ENCODE measurements around the gene TUBG2. TPM values are rescaled to one million over a fixed set of nuclear protein-coding genes. Genes with fewer than 3 reads are reported as not detected.

TUBG2 gene
- polyA plus RNA-seq, 1 donor from 2014 or later = 24.9 TPM

DNA sequence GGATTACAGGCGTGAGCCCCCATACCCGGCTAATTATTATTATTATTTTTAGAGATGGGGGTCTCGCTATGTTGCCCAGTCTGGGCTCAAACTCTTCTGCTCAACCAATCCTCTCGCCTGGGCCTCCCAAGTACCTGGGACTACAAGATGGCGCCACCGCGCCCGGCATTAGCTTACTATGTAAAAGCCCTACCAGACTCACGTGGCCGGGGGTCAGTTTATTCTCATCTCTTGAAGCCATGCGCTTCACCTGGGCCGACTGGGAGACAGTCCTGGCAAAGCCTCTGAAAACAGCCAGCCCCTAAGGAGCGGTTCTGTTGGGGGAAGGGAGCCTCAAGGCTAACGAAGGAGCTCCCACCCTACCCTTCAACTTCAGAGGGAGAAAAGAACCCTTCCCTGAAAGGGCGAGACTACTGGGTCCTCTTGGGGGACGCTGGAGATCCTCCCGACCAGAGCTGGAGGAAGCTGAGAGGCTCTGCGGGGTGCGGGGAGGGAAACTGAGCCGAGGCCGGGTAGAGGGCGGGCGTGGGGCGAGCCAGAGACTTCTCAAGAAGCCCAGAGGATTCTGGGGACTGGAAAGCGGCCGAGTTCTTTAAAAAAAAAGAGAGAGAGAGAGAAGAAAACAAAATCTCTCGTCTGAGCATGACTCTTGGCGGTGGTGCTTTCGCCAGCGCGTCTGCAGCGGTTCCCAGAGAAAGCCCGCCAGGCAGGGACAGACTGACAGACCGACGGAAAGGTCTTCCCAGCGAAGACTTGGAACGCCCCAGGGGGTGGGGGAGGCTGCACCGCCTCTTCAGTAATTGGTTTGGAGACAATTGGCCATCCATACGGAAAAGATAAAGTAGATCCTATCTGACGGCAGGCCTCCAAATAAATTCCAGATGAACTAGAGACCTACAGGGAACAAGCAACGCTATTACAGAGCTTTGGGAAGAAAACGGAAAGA, 5.6 kb upstream of the TUBG2 start:
- H3K36me3 ChIP-seq (ENCODE audit: insufficient read depth, low read length) = no peaks in the 10 kb centered on the region
- H3K27me3 ChIP-seq (ENCODE audit: insufficient read depth, low read depth, low read length) = no peaks in the 10 kb centered on the region
- no peaks in the 10 kb centered on the region for H3K79me2 ChIP-seq (replicated peaks; ENCODE audit: insufficient read depth, low read length)
- no peaks in the 10 kb centered on the region for H4K20me1 ChIP-seq (ENCODE audit: insufficient read depth)
- no peak overlapping the region for H3K9ac ChIP-seq (ENCODE audit: low read length)
- H2AFZ ChIP-seq (ENCODE audit: low read depth, low read length) = no peak overlapping the region
- no peaks in the 10 kb centered on the region for H3F3A ChIP-seq (ENCODE audit: insufficient read depth, low read length, poor library complexity, severe bottlenecking)
- H3K4me3 ChIP-seq (ENCODE audit: low read length) = no peak overlapping the region
- H3K9me2 ChIP-seq (ENCODE audit: insufficient read depth, low read length) = no peaks in the 10 kb centered on the region
- no peak overlapping the region for H3K4me2 ChIP-seq (ENCODE audit: low read length)
- TF ChIP-seq, protein P1, sequence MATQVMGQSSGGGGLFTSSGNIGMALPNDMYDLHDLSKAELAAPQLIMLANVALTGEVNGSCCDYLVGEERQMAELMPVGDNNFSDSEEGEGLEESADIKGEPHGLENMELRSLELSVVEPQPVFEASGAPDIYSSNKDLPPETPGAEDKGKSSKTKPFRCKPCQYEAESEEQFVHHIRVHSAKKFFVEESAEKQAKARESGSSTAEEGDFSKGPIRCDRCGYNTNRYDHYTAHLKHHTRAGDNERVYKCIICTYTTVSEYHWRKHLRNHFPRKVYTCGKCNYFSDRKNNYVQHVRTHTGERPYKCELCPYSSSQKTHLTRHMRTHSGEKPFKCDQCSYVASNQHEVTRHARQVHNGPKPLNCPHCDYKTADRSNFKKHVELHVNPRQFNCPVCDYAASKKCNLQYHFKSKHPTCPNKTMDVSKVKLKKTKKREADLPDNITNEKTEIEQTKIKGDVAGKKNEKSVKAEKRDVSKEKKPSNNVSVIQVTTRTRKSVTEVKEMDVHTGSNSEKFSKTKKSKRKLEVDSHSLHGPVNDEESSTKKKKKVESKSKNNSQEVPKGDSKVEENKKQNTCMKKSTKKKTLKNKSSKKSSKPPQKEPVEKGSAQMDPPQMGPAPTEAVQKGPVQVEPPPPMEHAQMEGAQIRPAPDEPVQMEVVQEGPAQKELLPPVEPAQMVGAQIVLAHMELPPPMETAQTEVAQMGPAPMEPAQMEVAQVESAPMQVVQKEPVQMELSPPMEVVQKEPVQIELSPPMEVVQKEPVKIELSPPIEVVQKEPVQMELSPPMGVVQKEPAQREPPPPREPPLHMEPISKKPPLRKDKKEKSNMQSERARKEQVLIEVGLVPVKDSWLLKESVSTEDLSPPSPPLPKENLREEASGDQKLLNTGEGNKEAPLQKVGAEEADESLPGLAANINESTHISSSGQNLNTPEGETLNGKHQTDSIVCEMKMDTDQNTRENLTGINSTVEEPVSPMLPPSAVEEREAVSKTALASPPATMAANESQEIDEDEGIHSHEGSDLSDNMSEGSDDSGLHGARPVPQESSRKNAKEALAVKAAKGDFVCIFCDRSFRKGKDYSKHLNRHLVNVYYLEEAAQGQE (IDR thresholded peaks at IDR 0.05; ENCODE audit: borderline replicate concordance) = no peak
- no peak for TF ChIP-seq EZH2 (IDR thresholded peaks at IDR 0.05; ENCODE audit: borderline replicate concordance, insufficient read depth, low read length, poor library complexity, severe bottlenecking)
- no peaks in the 10 kb centered on the region for H3K9me3 ChIP-seq (ENCODE audit: low read length)
- H3K27ac ChIP-seq (ENCODE audit: low read length) = no peak overlapping the region

GRCh38 chr17:42655528-42655927, 3.6 kb upstream of the TUBG2 start:
- Histone ChIP-seq H3K4me3 (ENCODE audit: low read length) (no peak overlapping the region), H3K79me2 (replicated peaks; ENCODE audit: insufficient read depth, low read length) (no peaks in the 10 kb centered on the region), H3K27ac (ENCODE audit: low read length) (no peak overlapping the region), H3K4me2 (ENCODE audit: low read length) (no peak overlapping the region), H4K20me1 (ENCODE audit: insufficient read depth) (no peaks in the 10 kb centered on the region), H3K9ac (ENCODE audit: low read length) (no peak overlapping the region), H2AFZ (ENCODE audit: low read depth, low read length) (no peak overlapping the region), H3K36me3 (ENCODE audit: insufficient read depth, low read length) (no peaks in the 10 kb centered on the region), H3K9me2 (ENCODE audit: insufficient read depth, low read length) (no peaks in the 10 kb centered on the region), H3K27me3 (ENCODE audit: insufficient read depth, low read depth, low read length) (no peaks in the 10 kb centered on the region), H3K9me3 (ENCODE audit: low read length) (no peaks in the 10 kb centered on the region), H3F3A (ENCODE audit: insufficient read depth, low read length, poor library complexity, severe bottlenecking) (no peaks in the 10 kb centered on the region)
- TF ChIP-seq RAD21 (conservative IDR thresholded peaks at IDR 0.05) (no peak), EP300 (conservative IDR thresholded peaks at IDR 0.05; ENCODE audit: poor library complexity, severe bottlenecking) (no peak)
- TF ChIP-seq, protein P2, sequence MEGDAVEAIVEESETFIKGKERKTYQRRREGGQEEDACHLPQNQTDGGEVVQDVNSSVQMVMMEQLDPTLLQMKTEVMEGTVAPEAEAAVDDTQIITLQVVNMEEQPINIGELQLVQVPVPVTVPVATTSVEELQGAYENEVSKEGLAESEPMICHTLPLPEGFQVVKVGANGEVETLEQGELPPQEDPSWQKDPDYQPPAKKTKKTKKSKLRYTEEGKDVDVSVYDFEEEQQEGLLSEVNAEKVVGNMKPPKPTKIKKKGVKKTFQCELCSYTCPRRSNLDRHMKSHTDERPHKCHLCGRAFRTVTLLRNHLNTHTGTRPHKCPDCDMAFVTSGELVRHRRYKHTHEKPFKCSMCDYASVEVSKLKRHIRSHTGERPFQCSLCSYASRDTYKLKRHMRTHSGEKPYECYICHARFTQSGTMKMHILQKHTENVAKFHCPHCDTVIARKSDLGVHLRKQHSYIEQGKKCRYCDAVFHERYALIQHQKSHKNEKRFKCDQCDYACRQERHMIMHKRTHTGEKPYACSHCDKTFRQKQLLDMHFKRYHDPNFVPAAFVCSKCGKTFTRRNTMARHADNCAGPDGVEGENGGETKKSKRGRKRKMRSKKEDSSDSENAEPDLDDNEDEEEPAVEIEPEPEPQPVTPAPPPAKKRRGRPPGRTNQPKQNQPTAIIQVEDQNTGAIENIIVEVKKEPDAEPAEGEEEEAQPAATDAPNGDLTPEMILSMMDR (IDR thresholded peaks at IDR 0.05; ENCODE audit: poor library complexity, severe bottlenecking) = no peak

All from neural cell (in vitro differentiated cells).